Testis (tissue), 2 donors: ENCODE measurements around the gene SLC6A19.

Experiments
- POLR2A ChIP-seq: fragments of 450-650 bp; IDR thresholded peaks from one replicate; pipeline ENCODE4 v1.6.1; 2017; ENCODE audit warnings: antibody characterized with exemption, mild to moderate bottlenecking, moderate library complexity
- TF ChIP-seq, protein P1 (sequence below), 3 experiments: fragments of 450-650 bp in 2 of 3; fragments of 200-600 bp in 1 of 3; sonication (generic) in 1 of 3; IDR thresholded peaks; one replicate each; pipeline ENCODE4 v1.5.1; 2016 to 2019; ENCODE audit warnings: antibody characterized with exemption in 3 of 3, mild to moderate bottlenecking in 2 of 3, moderate library complexity in 1 of 3

DNA sequence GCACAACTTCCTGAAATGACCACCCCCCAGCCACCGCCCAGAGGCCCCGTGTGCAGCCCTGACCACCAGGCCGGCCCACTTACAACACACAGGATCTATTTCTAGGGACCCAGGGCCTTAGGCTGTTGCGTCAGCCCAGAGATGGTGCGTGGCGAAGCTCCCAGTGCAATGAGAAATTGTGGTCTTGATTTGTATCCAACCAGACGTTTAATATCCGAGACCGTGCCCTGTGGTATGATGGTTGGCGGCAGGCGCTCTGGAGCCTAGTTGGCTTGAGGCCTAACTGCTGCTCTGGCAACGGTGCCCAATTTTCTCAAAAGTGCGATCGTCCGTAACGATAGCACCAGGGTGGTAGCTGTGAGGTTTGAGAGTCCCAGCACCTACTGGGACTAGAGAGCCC is 32.6 kb upstream of the SLC6A19 start:
- TF ChIP-seq, protein P1, sequence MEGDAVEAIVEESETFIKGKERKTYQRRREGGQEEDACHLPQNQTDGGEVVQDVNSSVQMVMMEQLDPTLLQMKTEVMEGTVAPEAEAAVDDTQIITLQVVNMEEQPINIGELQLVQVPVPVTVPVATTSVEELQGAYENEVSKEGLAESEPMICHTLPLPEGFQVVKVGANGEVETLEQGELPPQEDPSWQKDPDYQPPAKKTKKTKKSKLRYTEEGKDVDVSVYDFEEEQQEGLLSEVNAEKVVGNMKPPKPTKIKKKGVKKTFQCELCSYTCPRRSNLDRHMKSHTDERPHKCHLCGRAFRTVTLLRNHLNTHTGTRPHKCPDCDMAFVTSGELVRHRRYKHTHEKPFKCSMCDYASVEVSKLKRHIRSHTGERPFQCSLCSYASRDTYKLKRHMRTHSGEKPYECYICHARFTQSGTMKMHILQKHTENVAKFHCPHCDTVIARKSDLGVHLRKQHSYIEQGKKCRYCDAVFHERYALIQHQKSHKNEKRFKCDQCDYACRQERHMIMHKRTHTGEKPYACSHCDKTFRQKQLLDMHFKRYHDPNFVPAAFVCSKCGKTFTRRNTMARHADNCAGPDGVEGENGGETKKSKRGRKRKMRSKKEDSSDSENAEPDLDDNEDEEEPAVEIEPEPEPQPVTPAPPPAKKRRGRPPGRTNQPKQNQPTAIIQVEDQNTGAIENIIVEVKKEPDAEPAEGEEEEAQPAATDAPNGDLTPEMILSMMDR (IDR thresholded peaks at IDR 0.05), result no peak
- TF ChIP-seq POLR2A, result no peak
